ENCODE data around the gene INPP5D. TPM values are rescaled to one million over a fixed set of nuclear protein-coding genes. Genes with fewer than 3 reads are reported as not detected.

The INPP5D gene
- total and polyA plus RNA-seq, 2 of the 13 experiments (the other 11 are each of a cell fraction or from before 2014, with no cell fraction given), result 16.7 to 18.0 TPM

GRCh38 chr2:233059797-233060500, at the start of gene INPP5D (continued):
- peak; percentile 24; the same call in 1 of the 2 replicates for TF ChIP-seq CBX5 (CRISPR knock-in tag; IDR thresholded peaks at IDR 0.05; ENCODE audit: borderline replicate concordance)
- no peak for TF ChIP-seq ZNF616 (CRISPR knock-in tag; IDR thresholded peaks at IDR 0.05; ENCODE audit: low read depth)
- TF ChIP-seq ZBTB7B (CRISPR knock-in tag; IDR thresholded peaks at IDR 0.05), result 0 out of 2 replicates have a peak, but pooled peaks have one; percentile 55
- no peak; the same call in 1 of the 2 replicates for TF ChIP-seq U2AF2 (IDR thresholded peaks at IDR 0.05; ENCODE audit: low read depth, low read length)
- 0 out of 2 replicates have a peak, but pooled peaks have one; percentile 45 for TF ChIP-seq ZNF746 (CRISPR knock-in tag; IDR thresholded peaks at IDR 0.05)
- TF ChIP-seq KLF11 (CRISPR knock-in tag; IDR thresholded peaks at IDR 0.05), result peak; percentile 15; the same call in 1 of the 2 replicates
- TF ChIP-seq, protein P1, sequence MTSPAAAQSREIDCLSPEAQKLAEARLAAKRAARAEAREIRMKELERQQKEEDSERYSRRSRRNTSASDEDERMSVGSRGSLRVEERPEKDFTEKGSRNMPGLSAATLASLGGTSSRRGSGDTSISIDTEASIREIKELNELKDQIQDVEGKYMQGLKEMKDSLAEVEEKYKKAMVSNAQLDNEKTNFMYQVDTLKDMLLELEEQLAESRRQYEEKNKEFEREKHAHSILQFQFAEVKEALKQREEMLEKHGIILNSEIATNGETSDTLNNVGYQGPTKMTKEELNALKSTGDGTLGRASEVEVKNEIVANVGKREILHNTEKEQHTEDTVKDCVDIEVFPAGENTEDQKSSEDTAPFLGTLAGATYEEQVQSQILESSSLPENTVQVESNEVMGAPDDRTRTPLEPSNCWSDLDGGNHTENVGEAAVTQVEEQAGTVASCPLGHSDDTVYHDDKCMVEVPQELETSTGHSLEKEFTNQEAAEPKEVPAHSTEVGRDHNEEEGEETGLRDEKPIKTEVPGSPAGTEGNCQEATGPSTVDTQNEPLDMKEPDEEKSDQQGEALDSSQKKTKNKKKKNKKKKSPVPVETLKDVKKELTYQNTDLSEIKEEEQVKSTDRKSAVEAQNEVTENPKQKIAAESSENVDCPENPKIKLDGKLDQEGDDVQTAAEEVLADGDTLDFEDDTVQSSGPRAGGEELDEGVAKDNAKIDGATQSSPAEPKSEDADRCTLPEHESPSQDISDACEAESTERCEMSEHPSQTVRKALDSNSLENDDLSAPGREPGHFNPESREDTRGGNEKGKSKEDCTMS (CRISPR knock-in tag; conservative IDR thresholded peaks at IDR 0.05), result no peak
- TF ChIP-seq SIX4 (CRISPR knock-in tag; IDR thresholded peaks at IDR 0.05), result 0 out of 2 replicates have a peak, but pooled peaks have one; percentile 18
- 0 out of 2 replicates have a peak, but pooled peaks have one; percentile 48 for TF ChIP-seq ZNF670 (CRISPR knock-in tag; IDR thresholded peaks at IDR 0.05; ENCODE audit: borderline replicate concordance)
- TF ChIP-seq ZNF691 (CRISPR knock-in tag; IDR thresholded peaks at IDR 0.05; ENCODE audit: borderline replicate concordance, low read depth), result 0 out of 2 replicates have a peak, but pooled peaks have one; percentile 73
- TF ChIP-seq PAXIP1 (CRISPR knock-in tag; conservative IDR thresholded peaks at IDR 0.05), result 0 out of 2 replicates have a peak, but pooled peaks have one; percentile 17
- peak; percentile 18; the same call in 1 of the 2 replicates for TF ChIP-seq ZBTB37 (CRISPR knock-in tag; IDR thresholded peaks at IDR 0.05)
- TF ChIP-seq, protein P2, sequence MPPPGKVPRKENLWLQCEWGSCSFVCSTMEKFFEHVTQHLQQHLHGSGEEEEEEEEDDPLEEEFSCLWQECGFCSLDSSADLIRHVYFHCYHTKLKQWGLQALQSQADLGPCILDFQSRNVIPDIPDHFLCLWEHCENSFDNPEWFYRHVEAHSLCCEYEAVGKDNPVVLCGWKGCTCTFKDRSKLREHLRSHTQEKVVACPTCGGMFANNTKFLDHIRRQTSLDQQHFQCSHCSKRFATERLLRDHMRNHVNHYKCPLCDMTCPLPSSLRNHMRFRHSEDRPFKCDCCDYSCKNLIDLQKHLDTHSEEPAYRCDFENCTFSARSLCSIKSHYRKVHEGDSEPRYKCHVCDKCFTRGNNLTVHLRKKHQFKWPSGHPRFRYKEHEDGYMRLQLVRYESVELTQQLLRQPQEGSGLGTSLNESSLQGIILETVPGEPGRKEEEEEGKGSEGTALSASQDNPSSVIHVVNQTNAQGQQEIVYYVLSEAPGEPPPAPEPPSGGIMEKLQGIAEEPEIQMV (CRISPR knock-in tag; IDR thresholded peaks at IDR 0.05; ENCODE audit: low read depth), result no peak; the same call in 1 of the 2 replicates
- TF ChIP-seq NR2F6 (IDR thresholded peaks at IDR 0.05), result no peak
- no peak; the same call in 1 of the 2 replicates for TF ChIP-seq NR2F6 (CRISPR knock-in tag; IDR thresholded peaks at IDR 0.05)
- peak; percentile 12; the same call in 1 of the 2 replicates for TF ChIP-seq ZNF350 (CRISPR knock-in tag; IDR thresholded peaks at IDR 0.05; ENCODE audit: borderline replicate concordance, low read depth)
- no peak for TF ChIP-seq ZZZ3 (CRISPR knock-in tag; IDR thresholded peaks at IDR 0.05; ENCODE audit: borderline replicate concordance)
- TF ChIP-seq TAF1 (CRISPR knock-in tag; IDR thresholded peaks at IDR 0.05), result peak; percentile 62
- peak; percentile 18 for TF ChIP-seq YEATS2 (CRISPR knock-in tag; IDR thresholded peaks at IDR 0.05; ENCODE audit: borderline replicate concordance)
